Endothelial cell of umbilical vein (primary cell): ENCODE results near the gene SLC38A8. TPM values are rescaled to one million over a fixed set of nuclear protein-coding genes. Genes with fewer than 3 reads are reported as not detected.

Source experiments
- BruUV-seq: library from RNA; stranded (reverse); fragments of 400-500 nt; replicated peaks from 2 replicates; lab custom pipeline; 2021; lab: Mats Ljungman, UMichigan
- CTCF ChIA-PET: fragments of 300-600, 350-600 bp; sonication (Branson Sonifier 250); formaldehyde crosslinking; loops from one replicate; lab custom pipeline; 2021; ENCODE audit warnings: antibody characterized with exemption, inconsistent platforms; lab: Charles Lee
- POLR2A ChIA-PET: fragments of 300-600, 350-600 bp; sonication (Branson Sonifier 250); formaldehyde crosslinking; loops from one replicate; lab custom pipeline; 2021; ENCODE audit warnings: antibody characterized with exemption, inconsistent platforms; lab: Charles Lee
- DNase-seq: peaks from one replicate; pipeline ENCODE4 v3.0.0-alpha.2; 2011; ENCODE audit warnings: low read depth, low spot score
- FAIRE-seq: peaks from 2 replicates; lab custom pipeline; 2011; peaks lifted over from hg19 to GRCh38; lab: Jason Lieb, UNC
- H2AFZ ChIP-seq: 2 replicates; pipeline ENCODE4 v1.6.0; 2012; ENCODE audit warnings: low read depth, low read length, control low read depth, inconsistent platforms
- H3K27ac ChIP-seq: 2 replicates; pipeline ENCODE4 v1.5.1; 2011; ENCODE audit warnings: low read depth, mild to moderate bottlenecking, control low read depth, low read length, moderate library complexity; ENCODE audit not compliant: insufficient read depth
- H3K27me3 ChIP-seq, 2 experiments: 2 replicates each; pipeline versions ENCODE4 v1.6.0 to v1.6.1; 2011; ENCODE audit warnings: low read length in 2 of 2, mixed read lengths in 1 of 2; ENCODE audit not compliant: control insufficient read depth in 2 of 2, insufficient read depth in 2 of 2
- H3K36me3 ChIP-seq, 2 experiments: 2 replicates in 1 of 2; 3 replicates in 1 of 2; pipeline ENCODE4 v1.5.1; 2011; ENCODE audit warnings: low read length in 2 of 2, mild to moderate bottlenecking in 1 of 2, moderate library complexity in 1 of 2; ENCODE audit not compliant: control insufficient read depth in 2 of 2, insufficient read depth in 2 of 2; ENCODE audit errors: extremely low read depth in 1 of 2
- H3K4me1 ChIP-seq: 3 replicates; pipeline ENCODE4 v1.5.1; 2011; ENCODE audit warnings: mild to moderate bottlenecking, low read length; ENCODE audit not compliant: control insufficient read depth, insufficient read depth; ENCODE audit errors: extremely low read depth
- H3K4me2 ChIP-seq: 2 replicates; pipeline ENCODE4 v1.6.1; 2011; ENCODE audit warnings: low read length, control low read depth, mixed read lengths; ENCODE audit not compliant: insufficient read depth
- H3K4me3 ChIP-seq, 3 experiments: fragments of 200-600 bp in 1 of 3; sonication (generic), shearing (Covaris generic) in 1 of 3; replicated peaks in 1 of 3; 2 replicates each; pipeline ENCODE4 v1.5.1; 2011 to 2016; ENCODE audit warnings: control low read depth in 3 of 3, low read length in 3 of 3, mild to moderate bottlenecking in 2 of 3, inconsistent platforms in 1 of 3, low read depth in 1 of 3, moderate library complexity in 1 of 3; ENCODE audit not compliant: insufficient read depth in 1 of 3
- H3K79me2 ChIP-seq: 2 replicates; pipeline ENCODE4 v1.6.0; 2012; ENCODE audit warnings: low read length, inconsistent platforms; ENCODE audit not compliant: control insufficient read depth, insufficient read depth
- H3K9ac ChIP-seq: replicated peaks from 2 replicates; pipeline ENCODE3; 2011; ENCODE audit warnings: low read length, control low read depth; ENCODE audit not compliant: insufficient read depth; ENCODE audit errors: extremely low read depth
- H3K9me1 ChIP-seq: replicated peaks from 3 replicates; pipeline ENCODE4 v1.6.0; 2011; ENCODE audit warnings: mild to moderate bottlenecking, low read length; ENCODE audit not compliant: control insufficient read depth, insufficient read depth; ENCODE audit errors: extremely low read depth
- H3K9me3 ChIP-seq: replicated peaks from 2 replicates; pipeline ENCODE4 v1.5.1; 2012; ENCODE audit warnings: low read length, inconsistent platforms; ENCODE audit not compliant: control insufficient read depth, insufficient read depth
- H4K20me1 ChIP-seq: replicated peaks from 2 replicates; pipeline ENCODE3; 2011; ENCODE audit warnings: mild to moderate bottlenecking, low read length; ENCODE audit not compliant: control insufficient read depth, insufficient read depth; ENCODE audit errors: extremely low read depth
- EZH2 ChIP-seq: IDR thresholded peaks from 2 replicates; pipeline ENCODE4 v1.6.1; 2012; ENCODE audit warnings: borderline replicate concordance, low read depth, mild to moderate bottlenecking, moderate library complexity, low read length, inconsistent platforms; ENCODE audit not compliant: severe bottlenecking
- FOS ChIP-seq: IDR thresholded peaks from 2 replicates; pipeline ENCODE4 v1.6.1; 2011; ENCODE audit warnings: mild to moderate bottlenecking, low read length, moderate library complexity, borderline replicate concordance; ENCODE audit not compliant: insufficient read depth
- GATA2 ChIP-seq: IDR thresholded peaks from 2 replicates; pipeline ENCODE4 v1.7.0; 2011; ENCODE audit warnings: low read depth, mild to moderate bottlenecking, moderate library complexity, mixed read lengths, low read length; ENCODE audit not compliant: insufficient read length, insufficient read depth
- JUN ChIP-seq: IDR thresholded peaks from 2 replicates; pipeline ENCODE4 v1.6.1; 2011; ENCODE audit warnings: borderline replicate concordance, low read depth; ENCODE audit not compliant: insufficient read length, insufficient read depth
- MYC ChIP-seq: IDR thresholded peaks from one replicate; pipeline ENCODE4 v1.6.1; 2011; ENCODE audit warnings: mild to moderate bottlenecking, low read depth, low read length
- POLR2A ChIP-seq: IDR thresholded peaks from 2 replicates; pipeline ENCODE4 v1.6.1; 2012; ENCODE audit warnings: low read depth, mild to moderate bottlenecking, control low read depth, low read length
- POLR2AphosphoS5 ChIP-seq: IDR thresholded peaks from 2 replicates; pipeline ENCODE4 v1.6.1; 2012; ENCODE audit warnings: low read depth, mild to moderate bottlenecking, control low read depth, low read length, moderate library complexity; ENCODE audit not compliant: insufficient read depth
- dilution Hi-C: fragments of 300-500 bp; cut with MboI; formaldehyde crosslinking; loops from one replicate; pipeline ENCODE4 v1.15.0; 2019; ENCODE audit warnings: low sequenced_read_pairs; ENCODE audit not compliant: extremely low pct_ligation_motif_present
- intact Hi-C: fragments of 100-400 bp; cut with micrococcal nuclease; formaldehyde crosslinking; loops from one replicate; pipeline ENCODE4 v1.10.0; 2022
- polyA plus RNA-seq, 4 experiments: library from polyadenylated mRNA; depleted of rRNA in 3 of 4; stranded (reverse) in 3 of 4; unstranded in 1 of 4; fragments of >200 nt; gene quantifications; 2 replicates each; pipeline versions ENCODE4 v1.2.1 to v1.2.3, GENCODE V29; 2011 to 2012; ENCODE audit warnings: missing spikeins in 1 of 4
- total RNA-seq: library from RNA; stranded (reverse); gene quantifications from 2 replicates; pipeline ENCODE4 v1.2.3, GENCODE V29; 2021
- TF ChIP-seq, protein P1 (sequence below): IDR thresholded peaks from 2 replicates; pipeline ENCODE4 v1.6.1; 2011; ENCODE audit not compliant: insufficient read depth, insufficient read length
- TF ChIP-seq, protein P2 (sequence below), 2 donors: IDR thresholded peaks; 1 replicate in 1 of 2; 2 replicates in 1 of 2; pipeline ENCODE4 v1.5.1; 2011; ENCODE audit warnings: low read length in 2 of 2, mild to moderate bottlenecking in 2 of 2, moderate library complexity in 2 of 2, control low read depth in 1 of 2, inconsistent platforms in 1 of 2, low read depth in 1 of 2; ENCODE audit not compliant: insufficient read depth in 1 of 2; ENCODE audit errors: extremely low read depth in 1 of 2

The SLC38A8 gene
- total and polyA plus RNA-seq, 2 donors (not counting 3 experiments of a cell fraction or from before 2014, with no cell fraction given): not detected

DNA sequence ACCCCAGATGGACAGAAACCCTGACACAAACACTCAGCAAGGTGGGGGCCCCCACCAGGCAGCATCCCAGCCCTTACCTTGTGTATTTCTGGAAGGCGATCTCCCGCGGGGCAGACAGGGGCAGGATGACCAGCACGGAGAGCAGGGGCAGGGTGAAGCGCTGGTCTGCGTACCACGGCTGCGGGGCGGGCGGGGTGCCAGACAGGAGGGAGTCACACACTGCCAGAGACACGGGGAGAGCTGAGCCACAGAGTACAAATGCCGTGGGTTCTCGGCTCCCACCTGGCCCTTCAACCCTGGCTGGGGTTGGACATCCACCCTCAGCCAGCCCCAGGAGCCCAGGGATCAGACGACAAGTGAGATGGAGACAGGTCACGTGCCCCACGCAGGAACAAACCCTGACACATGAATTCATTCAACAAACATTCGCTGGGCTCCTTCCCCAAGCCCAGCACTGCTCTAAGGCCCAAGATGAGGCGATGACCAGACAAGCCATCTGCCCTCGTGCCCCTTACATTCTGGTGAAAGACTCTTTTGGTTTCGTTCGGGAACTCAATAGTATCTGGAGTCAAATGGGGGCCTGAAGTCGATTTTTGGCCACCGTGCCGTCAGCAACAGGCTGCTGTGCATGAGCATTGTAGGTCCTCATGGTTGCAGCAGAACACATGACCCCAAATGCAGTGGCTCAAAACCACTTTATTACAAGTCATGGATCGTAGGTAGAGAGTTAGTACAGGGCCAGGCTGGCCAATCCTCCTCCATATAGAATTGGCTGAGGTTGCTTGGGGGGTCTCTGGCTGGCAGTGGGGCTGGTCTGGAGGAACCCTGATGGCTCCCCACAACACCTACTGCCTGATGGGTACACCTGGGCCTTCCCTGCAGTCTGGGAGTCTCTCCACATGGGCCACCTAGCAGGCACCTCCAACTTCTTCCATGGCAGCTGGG is 9.1 kb downstream of the SLC38A8 start:
- Histone ChIP-seq H3K9ac (no peak overlapping the region), H3K4me2 (no peak overlapping the region), H3K27me3 (no peaks in the 10 kb centered on the region), H3K9me1 (no peaks in the 10 kb centered on the region), H3K79me2 (no peaks in the 10 kb centered on the region), H3K9me3 (no peaks in the 10 kb centered on the region), H3K4me3 (no peak overlapping the region), H4K20me1 (no peaks in the 10 kb centered on the region), H3K4me1 (no peaks in the 10 kb centered on the region), H2AFZ (no peak overlapping the region), H3K36me3 (no peaks in the 10 kb centered on the region), H3K27ac (no peak overlapping the region)
- FAIRE-seq (no peak), DNase-seq (no peak)
- BruUV-seq: no TSS peak
- intact Hi-C loops (no loop called here), dilution Hi-C loops (no loop called here)
- POLR2A ChIA-PET: no interaction called here
- TF ChIP-seq, protein P1, sequence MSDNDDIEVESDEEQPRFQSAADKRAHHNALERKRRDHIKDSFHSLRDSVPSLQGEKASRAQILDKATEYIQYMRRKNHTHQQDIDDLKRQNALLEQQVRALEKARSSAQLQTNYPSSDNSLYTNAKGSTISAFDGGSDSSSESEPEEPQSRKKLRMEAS: no peak
- no peak for TF ChIP-seq POLR2AphosphoS5
- no peak for TF ChIP-seq EZH2
- no peak for TF ChIP-seq JUN
- no peak for TF ChIP-seq GATA2
- TF ChIP-seq MYC: no peak
- TF ChIP-seq FOS: no peak
- TF ChIP-seq, protein P2, sequence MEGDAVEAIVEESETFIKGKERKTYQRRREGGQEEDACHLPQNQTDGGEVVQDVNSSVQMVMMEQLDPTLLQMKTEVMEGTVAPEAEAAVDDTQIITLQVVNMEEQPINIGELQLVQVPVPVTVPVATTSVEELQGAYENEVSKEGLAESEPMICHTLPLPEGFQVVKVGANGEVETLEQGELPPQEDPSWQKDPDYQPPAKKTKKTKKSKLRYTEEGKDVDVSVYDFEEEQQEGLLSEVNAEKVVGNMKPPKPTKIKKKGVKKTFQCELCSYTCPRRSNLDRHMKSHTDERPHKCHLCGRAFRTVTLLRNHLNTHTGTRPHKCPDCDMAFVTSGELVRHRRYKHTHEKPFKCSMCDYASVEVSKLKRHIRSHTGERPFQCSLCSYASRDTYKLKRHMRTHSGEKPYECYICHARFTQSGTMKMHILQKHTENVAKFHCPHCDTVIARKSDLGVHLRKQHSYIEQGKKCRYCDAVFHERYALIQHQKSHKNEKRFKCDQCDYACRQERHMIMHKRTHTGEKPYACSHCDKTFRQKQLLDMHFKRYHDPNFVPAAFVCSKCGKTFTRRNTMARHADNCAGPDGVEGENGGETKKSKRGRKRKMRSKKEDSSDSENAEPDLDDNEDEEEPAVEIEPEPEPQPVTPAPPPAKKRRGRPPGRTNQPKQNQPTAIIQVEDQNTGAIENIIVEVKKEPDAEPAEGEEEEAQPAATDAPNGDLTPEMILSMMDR (IDR thresholded peaks at IDR 0.05; ENCODE audit: extremely low read depth in 1 of 2, insufficient read depth in 1 of 2, low read depth in 1 of 2, low read length in 2 of 2): no peak
- no peak for TF ChIP-seq POLR2A
- CTCF ChIA-PET: no interaction called here
